H1 (cell line): Measurements from ENCODE around the gene GPR17. TPM values are rescaled to one million over a fixed set of nuclear protein-coding genes. Genes with fewer than 3 reads are reported as not detected.

Experiments
- ASH2L ChIP-seq: fragments of 200-600, 300-600 bp; sonication (generic); IDR thresholded peaks from one replicate; pipeline ENCODE4 v1.7.1; 2017; ENCODE audit warnings: low read length
- BRCA1 ChIP-seq: IDR thresholded peaks from 2 replicates; pipeline ENCODE4 v1.6.1; 2012; ENCODE audit warnings: low read depth, low read length, improper control_type of control experiment
- CBX8 ChIP-seq: fragments of 300-800, 300-1000 bp; sonication (generic); IDR thresholded peaks from 2 replicates; pipeline ENCODE4 v1.7.1; 2016; ENCODE audit warnings: low read depth, low read length, borderline replicate concordance
- SP4 ChIP-seq: IDR thresholded peaks from 2 replicates; pipeline ENCODE4 v1.6.1; 2012; ENCODE audit warnings: low read length, inconsistent platforms
- TBP ChIP-seq: IDR thresholded peaks from 2 replicates; pipeline ENCODE4 v1.6.1; 2011; ENCODE audit warnings: low read depth, low read length, improper control_type of control experiment
- YY1 ChIP-seq: IDR thresholded peaks from 2 replicates; pipeline ENCODE4 v1.6.1; 2011; ENCODE audit warnings: low read depth, mild to moderate bottlenecking, low read length
- polyA plus RNA-seq, 7 experiments: library from polyadenylated mRNA; depleted of rRNA in 3 of 7; stranded (reverse) in 5 of 7; unstranded in 2 of 7; fragments of >200 nt in 5 of 7; fragments of 200-250 nt in 2 of 7; gene quantifications; 1 replicate in 5 of 7; 2 replicates in 1 of 7; 4 replicates in 1 of 7; pipeline versions ENCODE4 v1.2.1 to v1.2.3, GENCODE V29; 2011 to 2013; ENCODE audit warnings: missing spikeins in 2 of 7, mixed read lengths in 2 of 7
- total RNA-seq: library from RNA; stranded (reverse); fragmentation: NEBNext Ultra II Directional; extraction: Animal tissue kit (Norgen Biotek cat#: 25700); gene quantifications from 2 replicates; pipeline ENCODE4 v1.2.1, GENCODE V29; 2021
- TF ChIP-seq, protein P1 (sequence below): fragments of 300-600 bp; sonication (generic); IDR thresholded peaks from 2 replicates; pipeline ENCODE4 v1.7.1; 2012; ENCODE audit warnings: low read length, moderate library complexity, mild to moderate bottlenecking, inconsistent platforms; ENCODE audit not compliant: insufficient replicate concordance

The GPR17 gene
- total and polyA plus RNA-seq, 2 of the 8 experiments (the other 6 are each of a cell fraction or from before 2014, with no cell fraction given): 0.03 TPM; not detected in 1

DNA sequence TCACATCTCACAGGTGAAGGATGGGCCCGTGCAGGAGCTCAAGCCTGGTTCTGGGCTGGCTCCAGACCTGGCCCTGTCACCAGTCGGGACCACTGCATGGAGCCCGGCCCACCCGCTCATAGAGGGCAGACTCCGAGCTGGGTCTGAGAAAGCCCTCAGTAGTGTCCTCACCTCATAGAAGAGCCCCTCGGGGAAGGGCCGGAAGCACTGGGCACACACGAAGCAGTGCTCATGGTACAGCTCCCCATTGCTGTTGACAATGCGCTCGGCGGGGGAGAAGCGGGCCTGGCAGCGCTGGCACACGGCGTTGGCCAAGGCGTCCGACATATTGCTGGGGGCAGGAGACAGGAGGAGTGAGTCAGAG lies 11.3 kb downstream of the GPR17 start (continued):
- TF ChIP-seq, protein P1, sequence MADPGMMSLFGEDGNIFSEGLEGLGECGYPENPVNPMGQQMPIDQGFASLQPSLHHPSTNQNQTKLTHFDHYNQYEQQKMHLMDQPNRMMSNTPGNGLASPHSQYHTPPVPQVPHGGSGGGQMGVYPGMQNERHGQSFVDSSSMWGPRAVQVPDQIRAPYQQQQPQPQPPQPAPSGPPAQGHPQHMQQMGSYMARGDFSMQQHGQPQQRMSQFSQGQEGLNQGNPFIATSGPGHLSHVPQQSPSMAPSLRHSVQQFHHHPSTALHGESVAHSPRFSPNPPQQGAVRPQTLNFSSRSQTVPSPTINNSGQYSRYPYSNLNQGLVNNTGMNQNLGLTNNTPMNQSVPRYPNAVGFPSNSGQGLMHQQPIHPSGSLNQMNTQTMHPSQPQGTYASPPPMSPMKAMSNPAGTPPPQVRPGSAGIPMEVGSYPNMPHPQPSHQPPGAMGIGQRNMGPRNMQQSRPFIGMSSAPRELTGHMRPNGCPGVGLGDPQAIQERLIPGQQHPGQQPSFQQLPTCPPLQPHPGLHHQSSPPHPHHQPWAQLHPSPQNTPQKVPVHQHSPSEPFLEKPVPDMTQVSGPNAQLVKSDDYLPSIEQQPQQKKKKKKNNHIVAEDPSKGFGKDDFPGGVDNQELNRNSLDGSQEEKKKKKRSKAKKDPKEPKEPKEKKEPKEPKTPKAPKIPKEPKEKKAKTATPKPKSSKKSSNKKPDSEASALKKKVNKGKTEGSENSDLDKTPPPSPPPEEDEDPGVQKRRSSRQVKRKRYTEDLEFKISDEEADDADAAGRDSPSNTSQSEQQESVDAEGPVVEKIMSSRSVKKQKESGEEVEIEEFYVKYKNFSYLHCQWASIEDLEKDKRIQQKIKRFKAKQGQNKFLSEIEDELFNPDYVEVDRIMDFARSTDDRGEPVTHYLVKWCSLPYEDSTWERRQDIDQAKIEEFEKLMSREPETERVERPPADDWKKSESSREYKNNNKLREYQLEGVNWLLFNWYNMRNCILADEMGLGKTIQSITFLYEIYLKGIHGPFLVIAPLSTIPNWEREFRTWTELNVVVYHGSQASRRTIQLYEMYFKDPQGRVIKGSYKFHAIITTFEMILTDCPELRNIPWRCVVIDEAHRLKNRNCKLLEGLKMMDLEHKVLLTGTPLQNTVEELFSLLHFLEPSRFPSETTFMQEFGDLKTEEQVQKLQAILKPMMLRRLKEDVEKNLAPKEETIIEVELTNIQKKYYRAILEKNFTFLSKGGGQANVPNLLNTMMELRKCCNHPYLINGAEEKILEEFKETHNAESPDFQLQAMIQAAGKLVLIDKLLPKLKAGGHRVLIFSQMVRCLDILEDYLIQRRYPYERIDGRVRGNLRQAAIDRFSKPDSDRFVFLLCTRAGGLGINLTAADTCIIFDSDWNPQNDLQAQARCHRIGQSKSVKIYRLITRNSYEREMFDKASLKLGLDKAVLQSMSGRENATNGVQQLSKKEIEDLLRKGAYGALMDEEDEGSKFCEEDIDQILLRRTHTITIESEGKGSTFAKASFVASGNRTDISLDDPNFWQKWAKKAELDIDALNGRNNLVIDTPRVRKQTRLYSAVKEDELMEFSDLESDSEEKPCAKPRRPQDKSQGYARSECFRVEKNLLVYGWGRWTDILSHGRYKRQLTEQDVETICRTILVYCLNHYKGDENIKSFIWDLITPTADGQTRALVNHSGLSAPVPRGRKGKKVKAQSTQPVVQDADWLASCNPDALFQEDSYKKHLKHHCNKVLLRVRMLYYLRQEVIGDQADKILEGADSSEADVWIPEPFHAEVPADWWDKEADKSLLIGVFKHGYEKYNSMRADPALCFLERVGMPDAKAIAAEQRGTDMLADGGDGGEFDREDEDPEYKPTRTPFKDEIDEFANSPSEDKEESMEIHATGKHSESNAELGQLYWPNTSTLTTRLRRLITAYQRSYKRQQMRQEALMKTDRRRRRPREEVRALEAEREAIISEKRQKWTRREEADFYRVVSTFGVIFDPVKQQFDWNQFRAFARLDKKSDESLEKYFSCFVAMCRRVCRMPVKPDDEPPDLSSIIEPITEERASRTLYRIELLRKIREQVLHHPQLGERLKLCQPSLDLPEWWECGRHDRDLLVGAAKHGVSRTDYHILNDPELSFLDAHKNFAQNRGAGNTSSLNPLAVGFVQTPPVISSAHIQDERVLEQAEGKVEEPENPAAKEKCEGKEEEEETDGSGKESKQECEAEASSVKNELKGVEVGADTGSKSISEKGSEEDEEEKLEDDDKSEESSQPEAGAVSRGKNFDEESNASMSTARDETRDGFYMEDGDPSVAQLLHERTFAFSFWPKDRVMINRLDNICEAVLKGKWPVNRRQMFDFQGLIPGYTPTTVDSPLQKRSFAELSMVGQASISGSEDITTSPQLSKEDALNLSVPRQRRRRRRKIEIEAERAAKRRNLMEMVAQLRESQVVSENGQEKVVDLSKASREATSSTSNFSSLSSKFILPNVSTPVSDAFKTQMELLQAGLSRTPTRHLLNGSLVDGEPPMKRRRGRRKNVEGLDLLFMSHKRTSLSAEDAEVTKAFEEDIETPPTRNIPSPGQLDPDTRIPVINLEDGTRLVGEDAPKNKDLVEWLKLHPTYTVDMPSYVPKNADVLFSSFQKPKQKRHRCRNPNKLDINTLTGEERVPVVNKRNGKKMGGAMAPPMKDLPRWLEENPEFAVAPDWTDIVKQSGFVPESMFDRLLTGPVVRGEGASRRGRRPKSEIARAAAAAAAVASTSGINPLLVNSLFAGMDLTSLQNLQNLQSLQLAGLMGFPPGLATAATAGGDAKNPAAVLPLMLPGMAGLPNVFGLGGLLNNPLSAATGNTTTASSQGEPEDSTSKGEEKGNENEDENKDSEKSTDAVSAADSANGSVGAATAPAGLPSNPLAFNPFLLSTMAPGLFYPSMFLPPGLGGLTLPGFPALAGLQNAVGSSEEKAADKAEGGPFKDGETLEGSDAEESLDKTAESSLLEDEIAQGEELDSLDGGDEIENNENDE: no peak
- TF ChIP-seq CBX8: no peak
- TF ChIP-seq TBP: no peak
- TF ChIP-seq SP4: no peak
- TF ChIP-seq ASH2L: no peak
- TF ChIP-seq YY1: no peak
- TF ChIP-seq BRCA1: no peak
